Activated CD4-positive, alpha-beta memory T cell treated with anti-CD3 and anti-CD28 coated beads, Interleukin-2, amount 10 ng/mL, durations not matched to agents 7 days and 5 days (primary cell): Measurements from ENCODE around the gene FLNA. TPM values are rescaled to one million over a fixed set of nuclear protein-coding genes. Genes with fewer than 3 reads are reported as not detected.

ENCODE experiments used
- CTCF ChIA-PET: fragments of 350-600 bp; sonication (Branson Sonifier 250); formaldehyde crosslinking; loops from one replicate; lab custom pipeline; 2021; ENCODE audit warnings: antibody characterized with exemption, inconsistent platforms; lab: Charles Lee
- POLR2A ChIA-PET: fragments of 350-600 bp; sonication (Branson Sonifier 250); formaldehyde crosslinking; loops from one replicate; lab custom pipeline; 2021; ENCODE audit warnings: antibody characterized with exemption; lab: Charles Lee
- DNase-seq: peaks from one replicate; pipeline ENCODE4 v3.0.0-alpha.2; 2020
- H3K27ac Mint-ChIP-seq: one replicate; pipeline ENCODE4 v1.8.0; 2021; ENCODE audit warnings: mild to moderate bottlenecking, mixed read lengths
- H3K27me3 Mint-ChIP-seq: one replicate; pipeline ENCODE4 v1.8.0; 2021; ENCODE audit warnings: mixed read lengths
- H3K36me3 Mint-ChIP-seq: one replicate; pipeline ENCODE4 v1.8.0; 2021; ENCODE audit warnings: low read depth, mixed read lengths
- H3K4me1 Mint-ChIP-seq: one replicate; pipeline ENCODE4 v1.8.0; 2021; ENCODE audit warnings: mixed read lengths
- H3K4me3 Mint-ChIP-seq: one replicate; pipeline ENCODE4 v1.8.0; 2021; ENCODE audit warnings: mild to moderate bottlenecking, mixed read lengths
- H3K9me3 Mint-ChIP-seq: one replicate; pipeline ENCODE4 v1.8.0; 2021; ENCODE audit warnings: mixed read lengths
- total RNA-seq, 2 experiments: library from RNA; stranded (reverse); gene quantifications; one replicate each; pipeline ENCODE4 v1.2.3, GENCODE V29; 2021

The FLNA gene, protein sequence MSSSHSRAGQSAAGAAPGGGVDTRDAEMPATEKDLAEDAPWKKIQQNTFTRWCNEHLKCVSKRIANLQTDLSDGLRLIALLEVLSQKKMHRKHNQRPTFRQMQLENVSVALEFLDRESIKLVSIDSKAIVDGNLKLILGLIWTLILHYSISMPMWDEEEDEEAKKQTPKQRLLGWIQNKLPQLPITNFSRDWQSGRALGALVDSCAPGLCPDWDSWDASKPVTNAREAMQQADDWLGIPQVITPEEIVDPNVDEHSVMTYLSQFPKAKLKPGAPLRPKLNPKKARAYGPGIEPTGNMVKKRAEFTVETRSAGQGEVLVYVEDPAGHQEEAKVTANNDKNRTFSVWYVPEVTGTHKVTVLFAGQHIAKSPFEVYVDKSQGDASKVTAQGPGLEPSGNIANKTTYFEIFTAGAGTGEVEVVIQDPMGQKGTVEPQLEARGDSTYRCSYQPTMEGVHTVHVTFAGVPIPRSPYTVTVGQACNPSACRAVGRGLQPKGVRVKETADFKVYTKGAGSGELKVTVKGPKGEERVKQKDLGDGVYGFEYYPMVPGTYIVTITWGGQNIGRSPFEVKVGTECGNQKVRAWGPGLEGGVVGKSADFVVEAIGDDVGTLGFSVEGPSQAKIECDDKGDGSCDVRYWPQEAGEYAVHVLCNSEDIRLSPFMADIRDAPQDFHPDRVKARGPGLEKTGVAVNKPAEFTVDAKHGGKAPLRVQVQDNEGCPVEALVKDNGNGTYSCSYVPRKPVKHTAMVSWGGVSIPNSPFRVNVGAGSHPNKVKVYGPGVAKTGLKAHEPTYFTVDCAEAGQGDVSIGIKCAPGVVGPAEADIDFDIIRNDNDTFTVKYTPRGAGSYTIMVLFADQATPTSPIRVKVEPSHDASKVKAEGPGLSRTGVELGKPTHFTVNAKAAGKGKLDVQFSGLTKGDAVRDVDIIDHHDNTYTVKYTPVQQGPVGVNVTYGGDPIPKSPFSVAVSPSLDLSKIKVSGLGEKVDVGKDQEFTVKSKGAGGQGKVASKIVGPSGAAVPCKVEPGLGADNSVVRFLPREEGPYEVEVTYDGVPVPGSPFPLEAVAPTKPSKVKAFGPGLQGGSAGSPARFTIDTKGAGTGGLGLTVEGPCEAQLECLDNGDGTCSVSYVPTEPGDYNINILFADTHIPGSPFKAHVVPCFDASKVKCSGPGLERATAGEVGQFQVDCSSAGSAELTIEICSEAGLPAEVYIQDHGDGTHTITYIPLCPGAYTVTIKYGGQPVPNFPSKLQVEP (N-terminal part only)
- 1,000 to 10,000 TPM; 1,571 to 1,579 TPM for total RNA-seq

DNA sequence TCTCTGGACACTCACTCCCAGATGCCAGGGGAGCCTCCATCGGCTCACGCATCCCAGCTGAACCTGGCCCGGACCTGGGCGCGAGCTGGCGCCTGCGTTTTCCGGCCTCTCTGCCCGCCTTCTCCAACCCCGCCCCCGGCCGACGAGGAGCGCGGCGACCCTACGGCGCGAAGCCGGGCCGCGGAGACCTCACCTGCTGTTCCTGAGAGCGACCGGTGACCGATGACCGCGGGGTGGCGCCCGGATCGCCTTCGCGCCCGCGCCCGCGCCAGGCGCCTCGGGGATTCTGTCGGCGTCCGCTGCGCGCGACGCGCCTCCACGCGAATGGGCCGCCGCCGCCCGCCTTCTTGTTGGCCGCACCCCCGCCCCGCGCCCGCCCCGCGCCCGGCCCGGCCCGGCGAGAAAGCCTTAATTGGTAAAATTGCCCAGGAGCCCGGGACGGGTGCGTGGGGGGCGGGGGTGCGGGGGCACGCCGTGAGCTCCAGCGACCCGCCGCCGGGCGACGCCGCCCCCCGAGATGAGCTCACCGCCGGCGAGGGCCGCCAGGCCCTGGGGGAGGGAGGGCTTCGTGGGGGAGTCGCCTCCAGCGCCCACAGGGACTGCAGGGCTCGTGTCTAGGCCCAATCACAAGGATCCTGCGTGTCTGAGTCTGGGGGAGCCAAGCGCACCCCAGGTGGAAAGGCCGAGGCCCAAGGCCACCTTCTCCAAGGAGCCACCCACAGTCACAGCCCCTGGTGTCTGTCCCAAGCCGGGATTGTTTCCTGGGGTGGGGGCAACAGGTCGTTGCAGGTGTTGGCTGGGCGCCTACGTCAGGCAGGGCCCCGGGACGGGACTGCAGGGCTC, at the start of gene FLNA:
Gene FLNA, minus strand, starts transcription at position 322 of the 843 bp plus-strand sequence. CDS start 3,389 bp downstream, outside the sequence.
- H3K27me3 Mint-ChIP-seq: no peaks in the 10 kb centered on the region
- peak; percentile 34 for DNase-seq
- H3K4me3 Mint-ChIP-seq: peak within 1 kb of the TSS; percentile 73
- peak within 1 kb of the TSS; percentile 65 for H3K27ac Mint-ChIP-seq
- ChIA-PET POLR2A (interaction anchor here (0.7 to 2.2 kb wide), 5 partner anchors 12 to 115 kb away, joined by 3 to 16 read pairs (median 8); partner anchors contain the start of genes PLXNA3, RPL10 and SLC10A3), CTCF (interaction anchor here (1.0 to 1.7 kb wide), 6 partner anchors 36 to 237 kb away, joined by 3 to 6 read pairs (median 3); partner anchors contain the start of gene UBL4A)
- peaks cover 29% of the 10 kb centered on the region for H3K4me1 Mint-ChIP-seq
- H3K9me3 Mint-ChIP-seq: no peaks in the 10 kb centered on the region
- H3K36me3 Mint-ChIP-seq: peaks cover 11% of the 10 kb centered on the region

DNA sequence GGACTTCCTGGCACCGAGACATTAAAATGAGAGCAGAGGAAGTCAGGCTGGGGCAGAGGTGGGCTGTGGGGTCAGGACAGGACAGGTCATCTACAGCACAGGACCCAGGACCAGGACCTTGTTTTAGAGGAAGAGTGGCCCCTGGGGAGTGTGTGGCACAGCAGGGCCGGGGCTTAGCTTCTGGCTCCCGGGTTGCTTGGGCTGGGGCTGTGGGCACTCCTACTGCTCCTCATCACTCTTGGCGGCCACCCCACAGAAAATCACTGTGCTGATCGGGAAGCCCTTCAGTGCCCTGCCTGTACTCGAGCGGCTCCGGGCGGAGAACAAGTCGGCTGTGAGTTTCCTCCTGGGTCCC, 45.9 kb upstream of the FLNA start:
- no peak for DNase-seq
- no peak overlapping the region for H3K27ac Mint-ChIP-seq
- ChIA-PET CTCF (interaction anchor here (0.8 kb wide), 1 partner anchor 9 kb away, joined by 5 read pairs; no protein-coding TSS in a partner anchor), POLR2A (interaction anchor here (0.6 to 2.0 kb wide), 5 partner anchors 8 to 70 kb away, joined by 3 to 6 read pairs (median 4); partner anchors contain the start of genes RPL10 and SLC10A3)
- no peaks in the 10 kb centered on the region for H3K9me3 Mint-ChIP-seq
- H3K27me3 Mint-ChIP-seq: no peaks in the 10 kb centered on the region
- H3K36me3 Mint-ChIP-seq: peaks cover 12% of the 10 kb centered on the region
- peaks cover 6% of the 10 kb centered on the region for H3K4me1 Mint-ChIP-seq
- H3K4me3 Mint-ChIP-seq: no peak overlapping the region

DNA sequence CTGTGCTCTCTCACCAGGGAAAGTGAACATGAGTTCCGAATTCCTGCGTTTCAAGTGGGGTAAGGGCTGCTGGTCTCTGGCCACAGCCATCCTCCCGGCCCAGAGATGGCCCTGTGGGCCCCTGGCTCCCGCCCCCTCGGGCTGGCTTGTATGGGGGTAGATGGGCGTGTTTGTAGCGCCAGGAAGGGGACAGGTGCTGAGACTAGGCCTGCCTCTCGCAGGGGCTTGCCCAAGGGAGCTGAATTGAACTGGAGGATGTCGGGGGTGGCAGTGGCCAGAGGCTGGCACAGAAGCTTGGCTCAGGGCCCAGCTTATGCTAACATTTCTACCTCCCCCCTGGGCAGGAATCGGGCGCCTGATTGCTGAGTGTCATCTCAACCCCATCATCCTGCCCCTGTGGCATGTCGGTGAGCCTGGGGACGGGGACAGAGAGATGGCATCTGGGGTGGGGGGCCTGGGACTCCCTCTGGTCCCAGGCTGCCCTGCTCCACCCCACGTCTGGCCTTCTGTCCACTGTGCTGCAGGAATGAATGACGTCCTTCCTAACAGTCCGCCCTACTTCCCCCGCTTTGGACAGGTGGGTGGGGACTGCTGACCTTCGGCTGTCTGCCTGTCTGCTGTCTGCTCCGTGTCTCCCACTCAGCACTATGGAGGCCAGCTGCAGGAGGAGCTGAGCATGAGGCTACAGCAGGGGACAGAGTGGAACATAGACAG, 45.4 kb upstream of the FLNA start:
- Mint-ChIP-seq H3K9me3 (no peaks in the 10 kb centered on the region), H3K27ac (no peak overlapping the region), H3K27me3 (no peaks in the 10 kb centered on the region), H3K36me3 (peaks cover 14% of the 10 kb centered on the region), H3K4me3 (no peak overlapping the region), H3K4me1 (peaks cover 6% of the 10 kb centered on the region)
- DNase-seq: no peak
- CTCF ChIA-PET: no interaction called here
- POLR2A ChIA-PET: interaction anchor here (0.8 to 2.0 kb wide), 3 partner anchors 7 to 21 kb away, joined by 3 to 6 read pairs (median 4); no protein-coding TSS in a partner anchor

DNA sequence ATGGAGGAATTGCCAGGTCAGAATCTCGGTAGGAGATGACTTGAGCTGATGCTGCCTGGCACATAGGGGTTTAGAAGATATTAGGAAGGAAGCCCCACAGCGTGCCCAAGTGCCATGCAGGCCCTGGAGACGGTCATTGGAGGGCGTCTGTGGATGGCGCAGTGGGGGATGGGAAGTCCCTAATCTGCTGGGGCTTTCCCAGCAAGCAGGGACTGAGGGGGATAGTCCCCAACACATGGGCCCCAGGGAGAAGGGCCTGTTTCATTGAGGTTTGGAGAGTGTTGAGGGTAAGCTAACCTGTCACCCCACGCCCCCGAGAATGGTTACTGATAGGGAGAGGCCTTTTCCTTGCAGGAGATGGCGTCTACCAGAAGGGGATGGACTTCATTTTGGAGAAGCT, 44.8 kb upstream of the FLNA start:
- no peak for DNase-seq
- Mint-ChIP-seq H3K4me1 (peaks cover 4% of the 10 kb centered on the region), H3K36me3 (peaks cover 14% of the 10 kb centered on the region), H3K9me3 (no peaks in the 10 kb centered on the region), H3K4me3 (no peak overlapping the region), H3K27ac (no peak overlapping the region), H3K27me3 (no peaks in the 10 kb centered on the region)
- POLR2A ChIA-PET: interaction anchor here (2.0 kb wide), 1 partner anchor 20 kb away, joined by 6 read pairs; no protein-coding TSS in a partner anchor
- CTCF ChIA-PET: no interaction called here

DNA sequence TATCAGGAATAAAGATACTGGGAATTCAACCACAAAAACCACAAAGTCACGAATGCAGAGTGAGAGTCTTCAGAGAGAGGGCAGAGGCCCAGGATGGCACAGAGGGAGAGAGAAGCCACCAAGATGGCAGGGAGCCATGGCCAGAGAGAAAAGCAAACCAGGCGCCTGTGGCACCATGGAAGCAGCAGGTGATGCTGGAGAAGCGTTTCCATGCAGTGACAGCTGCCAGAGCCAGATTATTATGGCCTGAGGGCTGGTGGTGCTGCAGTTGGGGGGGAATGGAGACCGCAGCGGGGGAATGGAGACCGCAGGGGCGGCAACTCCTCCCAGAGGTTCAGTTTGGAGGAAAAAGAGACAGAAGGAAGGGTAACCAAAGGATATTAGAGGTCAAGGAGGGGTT, 42.7 kb upstream of the FLNA start:
- Mint-ChIP-seq H3K27ac (no peak overlapping the region), H3K4me1 (peaks cover 9% of the 10 kb centered on the region), H3K9me3 (no peaks in the 10 kb centered on the region), H3K36me3 (peaks cover 23% of the 10 kb centered on the region), H3K4me3 (no peak overlapping the region), H3K27me3 (no peaks in the 10 kb centered on the region)
- POLR2A ChIA-PET: no interaction called here
- DNase-seq: no peak
- CTCF ChIA-PET: no interaction called here

DNA sequence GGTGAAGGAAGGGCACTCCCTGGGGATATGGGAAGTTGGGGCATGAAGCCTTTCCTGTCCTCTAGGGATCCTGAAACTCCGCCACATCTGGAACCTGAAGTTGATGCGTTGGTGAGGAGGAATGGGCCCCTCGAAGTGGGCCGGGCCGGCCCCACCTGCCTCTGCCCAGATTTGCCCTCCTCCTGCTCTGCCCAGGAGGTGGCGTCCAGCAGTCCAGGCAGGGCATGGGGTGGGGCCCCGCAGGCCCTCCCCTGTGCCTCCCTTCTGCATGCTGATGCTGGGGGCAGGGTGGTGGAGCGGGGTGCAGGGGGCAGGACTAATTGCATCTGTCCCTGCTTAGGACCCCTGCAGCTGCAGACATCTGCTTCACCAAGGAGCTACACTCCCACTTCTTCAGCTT, 38.7 kb upstream of the FLNA start:
- H3K36me3 Mint-ChIP-seq: peaks cover 21% of the 10 kb centered on the region
- no peaks in the 10 kb centered on the region for H3K9me3 Mint-ChIP-seq
- H3K4me1 Mint-ChIP-seq: peaks cover 18% of the 10 kb centered on the region
- ChIA-PET CTCF (interaction anchor here (1.6 kb wide), 1 partner anchor 114 kb away, joined by 4 read pairs; no protein-coding TSS in a partner anchor), POLR2A (interaction anchor here (0.7 to 4.8 kb wide), 11 partner anchors 7 to 135 kb away, joined by 3 to 103 read pairs (median 4); partner anchors contain the start of genes ATP6AP1, FAM50A, IKBKG and RPL10)
- no peak overlapping the region for H3K4me3 Mint-ChIP-seq
- peak overlapping the region; percentile 92 for H3K27ac Mint-ChIP-seq
- H3K27me3 Mint-ChIP-seq: no peaks in the 10 kb centered on the region
- DNase-seq: no peak

DNA sequence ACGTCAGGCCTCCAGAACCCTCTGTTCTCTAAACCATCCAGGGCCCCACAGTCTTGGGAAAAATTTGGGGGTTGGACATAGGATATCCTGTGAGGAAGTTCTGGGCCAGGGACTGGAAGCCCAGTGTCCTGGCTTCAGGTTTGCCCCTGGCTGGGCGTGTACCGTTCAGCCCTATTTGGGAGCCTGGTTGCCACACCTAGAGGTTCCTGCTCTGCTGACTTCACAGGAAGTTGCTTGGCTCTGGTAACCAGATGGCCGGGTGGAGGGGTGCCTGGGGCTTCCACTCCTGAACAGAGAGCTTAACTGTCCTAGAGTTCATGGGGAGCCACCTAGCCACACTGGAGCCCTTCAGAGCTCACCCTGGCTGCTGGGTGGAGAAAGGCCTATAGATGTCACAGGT, 38.0 kb upstream of the FLNA start:
- peak overlapping the region; percentile 92 for H3K27ac Mint-ChIP-seq
- H3K36me3 Mint-ChIP-seq: peaks cover 21% of the 10 kb centered on the region
- no peaks in the 10 kb centered on the region for H3K27me3 Mint-ChIP-seq
- CTCF ChIA-PET: interaction anchor here (1.0 to 1.6 kb wide), 4 partner anchors 14 to 486 kb away, joined by 3 to 5 read pairs (median 4); partner anchors contain the start of genes ARHGAP4 and RPL10
- H3K9me3 Mint-ChIP-seq: no peaks in the 10 kb centered on the region
- DNase-seq: peak; percentile 62
- peaks cover 18% of the 10 kb centered on the region for H3K4me1 Mint-ChIP-seq
- POLR2A ChIA-PET: interaction anchor here (0.7 to 4.8 kb wide), 14 partner anchors 8 to 486 kb away, joined by 3 to 103 read pairs (median 4); partner anchors contain the start of genes ARHGAP4, ATP6AP1, FAM50A and IKBKG
- peak overlapping the region; percentile 81 for H3K4me3 Mint-ChIP-seq

DNA sequence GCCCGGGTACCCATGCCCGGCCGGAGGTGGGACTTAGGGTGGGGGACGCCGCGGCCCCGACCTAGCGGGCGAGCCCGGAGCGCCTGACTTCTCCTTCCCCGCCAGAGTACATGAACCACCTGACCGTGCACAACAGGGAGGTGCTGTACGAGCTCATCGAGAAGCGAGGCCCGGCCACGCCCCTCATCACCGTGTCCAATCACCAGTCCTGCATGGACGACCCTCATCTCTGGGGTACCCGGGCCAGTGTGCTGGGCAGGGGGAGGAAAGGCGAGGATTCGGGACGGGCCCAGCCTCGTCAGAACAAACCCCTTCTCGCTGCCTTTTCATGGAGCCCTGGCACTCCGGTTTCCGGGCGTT, 37.5 kb upstream of the FLNA start:
- DNase-seq: peak; percentile 63

DNA sequence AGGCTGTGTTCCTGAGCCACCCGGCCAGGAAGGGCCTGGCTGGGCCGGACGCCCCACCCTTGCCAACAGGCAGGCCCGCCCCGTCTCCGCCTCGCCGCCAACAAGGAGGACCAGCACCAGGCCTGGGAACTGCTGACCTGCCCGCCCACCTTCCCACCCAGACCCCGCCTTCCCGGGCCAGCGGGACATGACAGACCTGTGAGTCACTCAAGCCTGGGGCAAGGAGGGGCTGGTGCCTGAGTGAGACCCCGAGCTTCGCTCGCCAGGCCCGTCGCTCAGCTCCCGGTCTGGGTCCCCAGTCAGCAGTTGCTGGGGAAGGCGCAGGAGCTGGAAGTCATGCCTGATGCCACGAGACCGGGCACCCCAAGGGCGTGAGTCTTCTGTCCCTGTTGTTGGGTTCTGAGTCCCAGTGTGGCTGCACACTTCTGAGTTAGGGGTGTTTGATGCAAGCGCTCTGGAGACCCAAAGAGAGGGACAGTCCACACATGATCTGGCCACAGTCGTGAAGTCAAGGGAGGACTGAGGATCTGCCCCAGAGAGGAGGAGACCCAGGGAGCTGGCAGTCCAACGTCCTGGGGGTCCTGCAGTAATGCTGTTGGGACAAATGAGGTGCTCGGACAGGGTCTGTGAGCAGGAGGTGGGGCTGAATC, 34.9 kb upstream of the FLNA start, which contains the start of gene DNASE1L1:
Gene DNASE1L1, minus strand, starts transcription at position 33 of the 650 bp plus-strand sequence. CDS start 3,686 bp downstream, outside the sequence.
- Mint-ChIP-seq H3K4me1 (peaks cover 18% of the 10 kb centered on the region), H3K36me3 (peaks cover 18% of the 10 kb centered on the region), H3K27ac (peak within 1 kb of the TSS; percentile 67), H3K9me3 (no peaks in the 10 kb centered on the region), H3K4me3 (peak within 1 kb of the TSS; percentile 61), H3K27me3 (no peaks in the 10 kb centered on the region)
- ChIA-PET CTCF (interaction anchor here (1.6 kb wide), 1 partner anchor 11 kb away, joined by 5 read pairs; the partner anchor contains the start of gene RPL10), POLR2A (interaction anchor here (1.0 to 4.8 kb wide), 4 partner anchors 10 to 107 kb away, joined by 4 to 103 read pairs (median 22); partner anchors contain the start of genes ATP6AP1, FAM3A, RPL10 and SLC10A3)
- no peak for DNase-seq

More for the DNA sequence above, 37.5 kb upstream of the FLNA start:
- peaks cover 18% of the 10 kb centered on the region for H3K4me1 Mint-ChIP-seq
- H3K4me3 Mint-ChIP-seq: peak overlapping the region; percentile 81
- H3K9me3 Mint-ChIP-seq: no peaks in the 10 kb centered on the region
- H3K36me3 Mint-ChIP-seq: peaks cover 21% of the 10 kb centered on the region
- H3K27me3 Mint-ChIP-seq: no peaks in the 10 kb centered on the region
- ChIA-PET POLR2A (interaction anchor here (0.7 to 4.8 kb wide), 14 partner anchors 9 to 485 kb away, joined by 3 to 103 read pairs (median 4); partner anchors contain the start of genes ARHGAP4, ATP6AP1, FAM50A and IKBKG), CTCF (interaction anchor here (1.0 to 1.6 kb wide), 4 partner anchors 13 to 485 kb away, joined by 3 to 5 read pairs (median 4); partner anchors contain the start of genes ARHGAP4 and RPL10)
- H3K27ac Mint-ChIP-seq: peak overlapping the region; percentile 92

DNA sequence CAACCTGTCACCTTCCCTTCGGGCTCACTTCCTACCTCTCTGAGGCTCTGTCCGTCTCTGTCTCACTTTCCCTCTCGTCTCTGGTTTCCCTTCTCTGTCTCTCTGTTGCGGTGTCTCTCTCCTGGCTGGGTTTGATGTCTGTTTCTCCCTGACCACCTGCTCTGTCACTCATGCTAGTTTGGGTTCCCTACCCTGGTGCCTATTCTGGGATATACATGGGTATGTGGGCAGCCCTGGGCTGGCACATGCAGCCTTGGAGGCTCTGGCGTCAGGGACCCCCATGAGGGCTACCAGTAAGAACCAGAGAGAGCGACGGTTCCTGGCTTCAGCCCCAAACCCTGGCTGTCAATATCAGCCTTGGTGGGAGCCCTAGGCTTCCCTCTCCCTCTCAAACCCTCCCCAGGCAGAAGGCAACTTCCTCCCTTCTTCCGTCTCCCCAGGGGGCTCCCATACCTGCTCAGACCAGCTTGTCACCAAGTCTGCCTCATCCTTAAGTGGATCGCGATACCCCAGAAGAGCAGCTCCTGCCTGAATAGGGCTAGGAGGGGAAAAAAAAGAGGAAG, 34.3 kb upstream of the FLNA start:
- peaks cover 15% of the 10 kb centered on the region for H3K36me3 Mint-ChIP-seq
- no peaks in the 10 kb centered on the region for H3K27me3 Mint-ChIP-seq
- peaks cover 18% of the 10 kb centered on the region for H3K4me1 Mint-ChIP-seq
- peak overlapping the region; percentile 61 for H3K4me3 Mint-ChIP-seq
- CTCF ChIA-PET: no interaction called here
- H3K27ac Mint-ChIP-seq: no peak overlapping the region
- H3K9me3 Mint-ChIP-seq: no peaks in the 10 kb centered on the region
- no peak for DNase-seq
- POLR2A ChIA-PET: interaction anchor here (4.6 kb wide), 1 partner anchor 9 kb away, joined by 103 read pairs; the partner anchor contains the start of gene RPL10
